Measurements from ENCODE around the gene CLCN3.

CLCN3 gene

GRCh38 chr4:169682372-169683047, 62.1 kb downstream of the CLCN3 start:
- Histone ChIP-seq H3K4me3 (ENCODE audit: low read depth, low read length, poor library complexity, severe bottlenecking) (no peak overlapping the region), H3K4me2 (ENCODE audit: low read length) (no peak overlapping the region), H3K79me2 (ENCODE audit: insufficient read depth, low read length) (no peaks in the 10 kb centered on the region), H3K4me1 (ENCODE audit: insufficient read depth, low read length, severe bottlenecking) (no peaks in the 10 kb centered on the region), H3K9ac (ENCODE audit: low read length) (no peak overlapping the region), H3K9me3 (ENCODE audit: low read length) (no peaks in the 10 kb centered on the region), H4K20me1 (ENCODE audit: insufficient read depth, low read length) (no peaks in the 10 kb centered on the region), H3K27me3 (ENCODE audit: insufficient read depth, low read length) (no peaks in the 10 kb centered on the region), H3K36me3 (ENCODE audit: insufficient read depth, low read length) (peaks cover 50% of the 10 kb centered on the region), H3K9me2 (ENCODE audit: low read depth, low read length) (no peaks in the 10 kb centered on the region), H2AFZ (ENCODE audit: low read length) (no peak overlapping the region), H3K27ac (ENCODE audit: low read depth, low read length, poor library complexity, severe bottlenecking) (no peak overlapping the region), H3F3A (ENCODE audit: insufficient read depth, low read length) (no peaks in the 10 kb centered on the region)
- no peak for TF ChIP-seq EZH2 (IDR thresholded peaks at IDR 0.05; ENCODE audit: borderline replicate concordance, low read length)
- TF ChIP-seq, protein P1, sequence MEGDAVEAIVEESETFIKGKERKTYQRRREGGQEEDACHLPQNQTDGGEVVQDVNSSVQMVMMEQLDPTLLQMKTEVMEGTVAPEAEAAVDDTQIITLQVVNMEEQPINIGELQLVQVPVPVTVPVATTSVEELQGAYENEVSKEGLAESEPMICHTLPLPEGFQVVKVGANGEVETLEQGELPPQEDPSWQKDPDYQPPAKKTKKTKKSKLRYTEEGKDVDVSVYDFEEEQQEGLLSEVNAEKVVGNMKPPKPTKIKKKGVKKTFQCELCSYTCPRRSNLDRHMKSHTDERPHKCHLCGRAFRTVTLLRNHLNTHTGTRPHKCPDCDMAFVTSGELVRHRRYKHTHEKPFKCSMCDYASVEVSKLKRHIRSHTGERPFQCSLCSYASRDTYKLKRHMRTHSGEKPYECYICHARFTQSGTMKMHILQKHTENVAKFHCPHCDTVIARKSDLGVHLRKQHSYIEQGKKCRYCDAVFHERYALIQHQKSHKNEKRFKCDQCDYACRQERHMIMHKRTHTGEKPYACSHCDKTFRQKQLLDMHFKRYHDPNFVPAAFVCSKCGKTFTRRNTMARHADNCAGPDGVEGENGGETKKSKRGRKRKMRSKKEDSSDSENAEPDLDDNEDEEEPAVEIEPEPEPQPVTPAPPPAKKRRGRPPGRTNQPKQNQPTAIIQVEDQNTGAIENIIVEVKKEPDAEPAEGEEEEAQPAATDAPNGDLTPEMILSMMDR (IDR thresholded peaks at IDR 0.05; ENCODE audit: low read length): no peak

GRCh38 chr4:169689681-169690080, 69.3 kb downstream of the CLCN3 start:
- H3K36me3 ChIP-seq (ENCODE audit: insufficient read depth, low read length): peaks cover 62% of the 10 kb centered on the region
- TF ChIP-seq, protein P1 (IDR thresholded peaks at IDR 0.05; ENCODE audit: low read length): no peak
- no peak for TF ChIP-seq EZH2 (IDR thresholded peaks at IDR 0.05; ENCODE audit: borderline replicate concordance, low read length)

DNA sequence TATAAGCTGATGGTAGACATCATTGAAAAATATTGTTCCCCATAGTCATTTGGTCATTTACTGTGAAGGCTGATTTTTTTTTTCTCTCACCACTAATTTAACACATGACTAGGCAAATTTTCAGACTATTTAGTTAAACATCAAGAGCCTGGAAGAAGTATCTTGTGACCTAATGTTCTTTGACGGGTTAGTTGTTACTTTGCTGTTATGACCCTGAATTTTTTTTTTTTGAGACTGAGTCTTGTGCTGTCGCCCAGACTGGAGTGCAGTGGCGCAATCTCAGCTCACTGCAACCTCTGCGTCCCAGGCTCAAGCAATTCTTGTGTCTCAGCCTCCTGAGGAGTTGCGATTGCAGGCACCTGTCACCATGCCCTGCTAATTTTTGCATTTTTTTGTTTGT, 70.4 kb downstream of the CLCN3 start:
- Histone ChIP-seq H3K4me1 (ENCODE audit: insufficient read depth, low read length, severe bottlenecking) (no peaks in the 10 kb centered on the region), H3F3A (ENCODE audit: insufficient read depth, low read length) (no peaks in the 10 kb centered on the region), H2AFZ (ENCODE audit: low read length) (no peak overlapping the region), H3K27ac (ENCODE audit: low read depth, low read length, poor library complexity, severe bottlenecking) (no peak overlapping the region), H3K4me2 (ENCODE audit: low read length) (no peak overlapping the region), H3K36me3 (ENCODE audit: insufficient read depth, low read length) (peaks cover 61% of the 10 kb centered on the region), H3K9me3 (ENCODE audit: low read length) (no peaks in the 10 kb centered on the region), H3K4me3 (ENCODE audit: low read depth, low read length, poor library complexity, severe bottlenecking) (no peak overlapping the region), H3K9ac (ENCODE audit: low read length) (no peak overlapping the region), H3K9me2 (ENCODE audit: low read depth, low read length) (no peaks in the 10 kb centered on the region), H4K20me1 (ENCODE audit: insufficient read depth, low read length) (no peaks in the 10 kb centered on the region), H3K27me3 (ENCODE audit: insufficient read depth, low read length) (no peaks in the 10 kb centered on the region), H3K79me2 (ENCODE audit: insufficient read depth, low read length) (no peaks in the 10 kb centered on the region)
- TF ChIP-seq, protein P1 (IDR thresholded peaks at IDR 0.05; ENCODE audit: low read length): no peak
- no peak for TF ChIP-seq EZH2 (IDR thresholded peaks at IDR 0.05; ENCODE audit: borderline replicate concordance, low read length)

More at GRCh38 chr4:169689681-169690080, 69.3 kb downstream of the CLCN3 start:
- Histone ChIP-seq H3F3A (ENCODE audit: insufficient read depth, low read length) (no peaks in the 10 kb centered on the region), H3K9me3 (ENCODE audit: low read length) (no peaks in the 10 kb centered on the region), H3K79me2 (ENCODE audit: insufficient read depth, low read length) (no peaks in the 10 kb centered on the region), H3K9me2 (ENCODE audit: low read depth, low read length) (no peaks in the 10 kb centered on the region), H3K27ac (ENCODE audit: low read depth, low read length, poor library complexity, severe bottlenecking) (no peak overlapping the region), H3K4me1 (ENCODE audit: insufficient read depth, low read length, severe bottlenecking) (no peaks in the 10 kb centered on the region), H3K27me3 (ENCODE audit: insufficient read depth, low read length) (no peaks in the 10 kb centered on the region), H3K4me3 (ENCODE audit: low read depth, low read length, poor library complexity, severe bottlenecking) (no peak overlapping the region), H3K9ac (ENCODE audit: low read length) (no peak overlapping the region), H4K20me1 (ENCODE audit: insufficient read depth, low read length) (no peaks in the 10 kb centered on the region), H3K4me2 (ENCODE audit: low read length) (no peak overlapping the region), H2AFZ (ENCODE audit: low read length) (no peak overlapping the region)
